Progenitor cell of endocrine pancreas (in vitro differentiated cells): ENCODE data around the gene PRODH. TPM values are rescaled to one million over a fixed set of nuclear protein-coding genes. Genes with fewer than 3 reads are reported as not detected.
"Not testable (repeated sequence)": the region's sequence is repeated elsewhere in the genome, so short reads cannot be mapped to it uniquely, and the experiment has no call there.

Source experiments
- DNase-seq: peaks from one replicate; pipeline ENCODE4 v3.0.0; 2021; ENCODE audit warnings: low spot score; ENCODE audit not compliant: unreplicated experiment
- H3K27ac Mint-ChIP-seq: 2 replicates; pipeline ENCODE4 v1.8.0; 2021; ENCODE audit warnings: mild to moderate bottlenecking, moderate library complexity, mixed read lengths
- H3K27me3 Mint-ChIP-seq: 2 replicates; pipeline ENCODE4 v1.8.0; 2021; ENCODE audit warnings: mixed read lengths
- H3K36me3 Mint-ChIP-seq: 2 replicates; pipeline ENCODE4 v1.8.0; 2022; ENCODE audit warnings: mixed read lengths; ENCODE audit not compliant: insufficient read depth
- H3K4me1 Mint-ChIP-seq: 2 replicates; pipeline ENCODE4 v1.8.0; 2021; ENCODE audit warnings: low read depth, mixed read lengths
- H3K4me3 Mint-ChIP-seq: 2 replicates; pipeline ENCODE4 v1.8.0; 2021; ENCODE audit warnings: low read depth, mild to moderate bottlenecking, moderate library complexity, mixed read lengths
- H3K9me3 Mint-ChIP-seq: 2 replicates; pipeline ENCODE4 v1.8.0; 2021; ENCODE audit warnings: low read depth, mixed read lengths
- CTCF ChIP-seq: fragments of 200-600 bp; sonication (generic); IDR thresholded peaks from one replicate; pipeline ENCODE4 v1.5.0; 2021; ENCODE audit warnings: antibody characterized with exemption, mild to moderate bottlenecking; ENCODE audit not compliant: unreplicated experiment
- total RNA-seq: library from RNA; stranded (reverse); gene quantifications from 2 replicates; pipeline ENCODE4 v1.2.1, GENCODE V29; 2021

The PRODH gene
- total RNA-seq, 1 donor from 2014 or later = 6.4 TPM

GRCh38 chr22:18965526-18966421 lies 29.7 kb upstream of the PRODH start:
- no peaks in the 10 kb centered on the region for H3K4me1 Mint-ChIP-seq
- no peaks in the 10 kb centered on the region for H3K9me3 Mint-ChIP-seq
- H3K4me3 Mint-ChIP-seq = no peak overlapping the region
- no peak for DNase-seq
- no peaks in the 10 kb centered on the region for H3K36me3 Mint-ChIP-seq
- no peaks in the 10 kb centered on the region for H3K27me3 Mint-ChIP-seq
- H3K27ac Mint-ChIP-seq = no peak overlapping the region
- no peak for TF ChIP-seq CTCF

GRCh38 chr22:18964501-18965265 lies 28.6 kb upstream of the PRODH start:
- not testable (repeated sequence) for H3K9me3 Mint-ChIP-seq, H3K4me3 Mint-ChIP-seq, H3K4me1 Mint-ChIP-seq, H3K36me3 Mint-ChIP-seq, H3K27ac Mint-ChIP-seq, H3K27me3 Mint-ChIP-seq, DNase-seq

- H3K27ac Mint-ChIP-seq, DNase-seq, H3K36me3 Mint-ChIP-seq, H3K27me3 Mint-ChIP-seq, H3K4me3 Mint-ChIP-seq, H3K9me3 Mint-ChIP-seq, H3K4me1 Mint-ChIP-seq: not testable (repeated sequence)
Observed at GRCh38 chr22:18964051-18964450, 28.0 kb upstream of the PRODH start.

GRCh38 chr22:18962308-18962635 lies 26.2 kb upstream of the PRODH start:
- TF ChIP-seq CTCF = no peak
- Mint-ChIP-seq H3K27me3 (peaks cover 4% of the 10 kb centered on the region), H3K27ac (no peak overlapping the region), H3K4me1 (no peaks in the 10 kb centered on the region), H3K4me3 (no peak overlapping the region), H3K9me3 (no peaks in the 10 kb centered on the region), H3K36me3 (no peaks in the 10 kb centered on the region)
- no peak for DNase-seq

- DNase-seq, H3K36me3 Mint-ChIP-seq, H3K27me3 Mint-ChIP-seq, H3K4me3 Mint-ChIP-seq, H3K27ac Mint-ChIP-seq, H3K4me1 Mint-ChIP-seq, H3K9me3 Mint-ChIP-seq: not testable (repeated sequence)
Observed at GRCh38 chr22:18961632-18962307, 25.7 kb upstream of the PRODH start.

GRCh38 chr22:18961201-18961600 lies 25.1 kb upstream of the PRODH start:
- not testable (repeated sequence) for H3K27me3 Mint-ChIP-seq, H3K4me3 Mint-ChIP-seq, H3K9me3 Mint-ChIP-seq, H3K36me3 Mint-ChIP-seq, H3K4me1 Mint-ChIP-seq, H3K27ac Mint-ChIP-seq, DNase-seq

GRCh38 chr22:18960166-18960820 lies 24.2 kb upstream of the PRODH start:
- DNase-seq, H3K27ac Mint-ChIP-seq, H3K4me3 Mint-ChIP-seq, H3K4me1 Mint-ChIP-seq, H3K27me3 Mint-ChIP-seq, H3K9me3 Mint-ChIP-seq, H3K36me3 Mint-ChIP-seq: not testable (repeated sequence)

- H3K27ac Mint-ChIP-seq, H3K4me3 Mint-ChIP-seq, H3K27me3 Mint-ChIP-seq, DNase-seq, H3K36me3 Mint-ChIP-seq, H3K4me1 Mint-ChIP-seq, H3K9me3 Mint-ChIP-seq: not testable (repeated sequence)
Observed at GRCh38 chr22:18959741-18960140, 23.6 kb upstream of the PRODH start.

GRCh38 chr22:18959266-18959665 lies 23.2 kb upstream of the PRODH start:
- not testable (repeated sequence) for H3K27ac Mint-ChIP-seq, H3K36me3 Mint-ChIP-seq, H3K9me3 Mint-ChIP-seq, H3K4me3 Mint-ChIP-seq, H3K27me3 Mint-ChIP-seq, DNase-seq, H3K4me1 Mint-ChIP-seq

GRCh38 chr22:18958738-18959137 lies 22.6 kb upstream of the PRODH start:
- not testable (repeated sequence) for H3K27ac Mint-ChIP-seq, H3K4me3 Mint-ChIP-seq, H3K27me3 Mint-ChIP-seq, H3K9me3 Mint-ChIP-seq, H3K36me3 Mint-ChIP-seq, H3K4me1 Mint-ChIP-seq, DNase-seq
